ENCODE data around the gene HHAT. TPM values are rescaled to one million over a fixed set of nuclear protein-coding genes. Genes with fewer than 3 reads are reported as not detected.

HHAT gene
- total RNA-seq, 1 donor from 2014 or later: 5.3 TPM

GRCh38 chr1:210624722-210625121, 296.0 kb downstream of the HHAT start:
- Histone ChIP-seq H3K27me3 (ENCODE audit: low read depth) (no peaks in the 10 kb centered on the region), H3K27ac (no peak overlapping the region), H3K9me3 (no peaks in the 10 kb centered on the region), H3K36me3 (no peaks in the 10 kb centered on the region), H3K4me1 (no peaks in the 10 kb centered on the region), H3K4me3 (no peak overlapping the region)
- ATAC-seq (no peak), DNase-seq (no peak)
- intact Hi-C loops (cut with DNase I): no loop called here
- no peak for TF ChIP-seq CTCF (IDR thresholded peaks at IDR 0.05)

- DNase-seq: no peak
- ATAC-seq: no peak
- H3K36me3 ChIP-seq: no peaks in the 10 kb centered on the region
- no peaks in the 10 kb centered on the region for H3K9me3 ChIP-seq
- intact Hi-C loops (cut with DNase I): no loop called here
- H3K4me3 ChIP-seq: no peak overlapping the region
- no peaks in the 10 kb centered on the region for H3K4me1 ChIP-seq
- no peak for TF ChIP-seq CTCF (IDR thresholded peaks at IDR 0.05)
- no peak overlapping the region for H3K27ac ChIP-seq
- H3K27me3 ChIP-seq (ENCODE audit: low read depth): no peaks in the 10 kb centered on the region
These were observed 297.0 kb downstream of the HHAT start for GRCh38 chr1:210625715-210626114.

GRCh38 chr1:210626341-210626740, 297.6 kb downstream of the HHAT start:
- Histone ChIP-seq H3K4me3 (no peak overlapping the region), H3K27ac (no peak overlapping the region), H3K9me3 (no peaks in the 10 kb centered on the region), H3K27me3 (ENCODE audit: low read depth) (no peaks in the 10 kb centered on the region), H3K4me1 (no peaks in the 10 kb centered on the region), H3K36me3 (no peaks in the 10 kb centered on the region)
- intact Hi-C loops (cut with DNase I): no loop called here
- TF ChIP-seq CTCF (IDR thresholded peaks at IDR 0.05): no peak
- ATAC-seq: no peak
- no peak for DNase-seq

GRCh38 chr1:210627755-210628154, 299.1 kb downstream of the HHAT start:
- intact Hi-C loops (cut with DNase I): no loop called here
- Histone ChIP-seq H3K4me1 (no peaks in the 10 kb centered on the region), H3K4me3 (no peak overlapping the region), H3K27ac (no peak overlapping the region), H3K9me3 (no peaks in the 10 kb centered on the region), H3K36me3 (no peaks in the 10 kb centered on the region), H3K27me3 (ENCODE audit: low read depth) (no peaks in the 10 kb centered on the region)
- no peak for DNase-seq
- no peak for TF ChIP-seq CTCF (IDR thresholded peaks at IDR 0.05)
- ATAC-seq: no peak

- no peak for ATAC-seq
- Histone ChIP-seq H3K36me3 (no peaks in the 10 kb centered on the region), H3K4me3 (no peak overlapping the region), H3K27ac (no peak overlapping the region), H3K4me1 (no peaks in the 10 kb centered on the region), H3K27me3 (ENCODE audit: low read depth) (no peaks in the 10 kb centered on the region), H3K9me3 (no peaks in the 10 kb centered on the region)
- TF ChIP-seq CTCF (IDR thresholded peaks at IDR 0.05): no peak
- intact Hi-C loops (cut with DNase I): no loop called here
- DNase-seq: no peak
These were observed 300.6 kb downstream of the HHAT start for GRCh38 chr1:210629276-210629675.

GRCh38 chr1:210631399-210631798, 302.7 kb downstream of the HHAT start:
- ATAC-seq (no peak), DNase-seq (no peak)
- Histone ChIP-seq H3K36me3 (no peaks in the 10 kb centered on the region), H3K4me1 (no peaks in the 10 kb centered on the region), H3K27me3 (ENCODE audit: low read depth) (no peaks in the 10 kb centered on the region), H3K27ac (no peak overlapping the region), H3K9me3 (no peaks in the 10 kb centered on the region), H3K4me3 (no peak overlapping the region)
- TF ChIP-seq CTCF (IDR thresholded peaks at IDR 0.05): no peak
- intact Hi-C loops (cut with DNase I): no loop called here

Measured in lower lobe of right lung (tissue), 2 donors.